ENCODE data around the gene HGFAC. TPM values are rescaled to one million over a fixed set of nuclear protein-coding genes. Genes with fewer than 3 reads are reported as not detected.
"Not testable (repeated sequence)": the region's sequence is repeated elsewhere in the genome, so short reads cannot be mapped to it uniquely, and the experiment has no call there.

HGFAC gene
- polyA plus RNA-seq, 3 donors, result 0.71 to 1.3 (median 0.85) TPM

DNA sequence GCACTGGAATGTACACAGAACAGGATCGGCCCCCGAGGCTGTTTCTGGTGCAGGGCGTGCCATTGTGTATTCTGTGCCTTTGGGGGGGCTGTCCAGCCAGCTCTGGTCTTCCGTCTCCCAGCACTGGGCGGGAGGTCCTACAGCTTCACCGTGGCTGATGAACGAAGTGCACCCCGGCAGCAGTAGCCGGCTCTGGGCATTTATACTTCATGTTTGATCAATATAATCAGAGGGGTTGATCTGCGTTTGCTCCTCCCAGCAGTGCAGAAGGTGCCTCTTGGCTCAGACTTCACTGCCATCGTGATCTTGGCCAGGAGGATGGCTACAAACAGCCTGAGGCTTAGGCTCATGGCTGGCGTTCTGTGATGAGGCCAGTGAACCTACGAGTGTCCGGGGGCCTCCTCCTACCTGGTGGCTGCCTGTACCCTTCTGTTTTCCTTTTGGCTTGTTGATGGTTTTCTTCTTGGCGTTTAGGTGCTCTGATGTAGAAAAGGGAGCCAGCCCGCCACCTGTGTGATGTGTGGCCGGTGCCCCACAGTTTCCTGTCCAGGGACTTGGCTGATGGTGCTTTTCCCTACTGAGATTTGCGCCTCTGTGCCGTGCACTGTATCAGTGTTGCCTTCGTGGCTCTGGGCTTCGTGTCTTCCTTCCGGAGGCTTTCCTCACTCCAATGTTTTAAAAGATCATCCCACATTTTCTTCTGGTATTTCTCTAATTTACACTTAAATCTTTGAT lies 31.2 kb upstream of the HGFAC start:
- no peak for DNase-seq (ENCODE audit: low read depth in 3 of 3, low spot score in 2 of 3)

GRCh38 chr4:3411190-3411589 lies 30.6 kb upstream of the HGFAC start:
- not testable (repeated sequence) for DNase-seq (ENCODE audit: low read depth in 3 of 3, low spot score in 2 of 3)

GRCh38 chr4:3411676-3412075 lies 30.1 kb upstream of the HGFAC start:
- no peak for DNase-seq (ENCODE audit: low read depth in 3 of 3, low spot score in 2 of 3)

- DNase-seq (ENCODE audit: low read depth in 3 of 3, low spot score in 2 of 3), result no peak
These were observed 29.3 kb upstream of the HGFAC start for GRCh38 chr4:3412257-3413020.

GRCh38 chr4:3413217-3413671 lies 28.5 kb upstream of the HGFAC start:
- DNase-seq (ENCODE audit: low read depth in 3 of 3, low spot score in 2 of 3), result no peak

DNA sequence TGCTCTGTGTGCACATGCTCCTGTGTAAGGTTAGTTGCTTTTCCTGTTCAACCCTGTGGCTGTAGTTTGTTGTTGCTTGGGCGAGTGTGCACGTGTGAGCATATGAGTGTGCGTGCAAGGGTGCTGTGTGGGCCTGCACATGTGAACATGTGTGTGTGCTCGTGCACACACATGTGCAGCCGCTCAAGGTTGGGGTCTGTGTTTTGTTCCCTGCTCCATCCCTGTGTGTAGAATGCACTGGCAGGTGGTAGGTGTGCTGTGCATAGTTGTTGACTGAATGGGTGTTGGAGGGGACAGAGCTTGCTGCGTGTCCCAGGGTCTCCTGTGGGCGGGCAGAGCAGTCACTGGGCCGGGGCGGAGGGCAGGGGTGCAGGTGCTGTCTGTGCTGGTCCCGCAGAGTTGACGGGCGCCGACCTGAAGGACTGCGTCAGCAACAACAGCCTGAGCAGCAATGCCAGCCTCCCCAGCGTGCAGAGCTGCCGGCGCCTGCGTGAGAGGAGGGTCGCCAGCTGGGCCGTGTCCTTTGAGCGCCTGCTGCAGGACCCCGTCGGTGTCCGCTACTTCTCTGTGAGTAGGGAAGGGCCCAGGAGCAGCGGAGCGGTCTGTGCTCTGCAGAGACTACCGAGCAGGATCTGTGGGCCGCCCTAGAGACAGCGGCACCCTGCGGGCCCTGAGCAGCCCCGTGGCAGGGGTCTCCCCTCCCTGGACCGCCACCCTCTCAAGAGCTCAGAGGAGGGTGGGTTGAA lies 27.9 kb upstream of the HGFAC start:
- DNase-seq (ENCODE audit: low read depth in 3 of 3, low spot score in 2 of 3), result no peak

DNA sequence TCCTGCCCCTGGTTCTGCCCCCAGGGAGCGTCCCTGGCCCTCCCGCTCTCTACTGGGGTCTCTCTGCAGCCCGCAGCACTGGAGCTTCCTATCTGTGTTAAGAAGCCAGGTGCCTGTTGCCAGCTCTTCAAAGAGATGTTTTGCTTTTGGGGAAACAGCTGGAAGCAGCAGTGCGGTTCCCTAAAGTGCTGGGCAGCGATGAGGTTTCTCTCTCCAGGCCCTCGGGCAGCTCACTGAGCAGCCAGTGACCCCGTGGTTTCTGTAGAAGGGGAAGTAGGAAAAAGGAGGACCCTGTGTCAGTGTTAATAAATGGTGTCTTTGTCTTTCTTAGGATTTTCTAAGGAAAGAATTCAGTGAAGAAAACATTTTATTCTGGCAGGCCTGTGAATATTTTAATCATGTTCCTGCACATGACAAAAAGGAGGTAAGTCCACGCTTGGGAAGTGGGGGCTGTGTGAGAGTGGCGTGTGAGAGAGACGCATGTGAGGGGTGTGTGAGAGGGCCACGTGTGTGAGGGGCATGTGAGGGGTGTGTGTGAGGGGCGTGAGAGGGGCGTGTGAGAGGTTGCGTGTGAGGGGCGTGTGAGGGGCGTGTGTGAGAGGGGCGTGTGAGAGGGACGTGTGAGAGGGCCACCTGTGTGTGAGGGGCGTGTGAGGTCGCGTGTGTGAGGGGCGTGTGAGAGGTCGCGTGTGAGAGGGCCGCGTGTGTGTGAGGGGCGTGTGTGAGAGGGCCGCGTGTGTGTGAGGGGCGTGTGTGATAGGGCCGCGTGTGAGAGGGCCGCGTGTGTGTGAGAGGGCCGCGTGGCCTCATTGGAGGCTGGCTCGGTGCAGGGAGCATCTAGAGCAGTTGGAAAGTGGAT lies 27.1 kb upstream of the HGFAC start:
- no peak for DNase-seq (ENCODE audit: low read depth in 3 of 3, low spot score in 2 of 3)

DNA sequence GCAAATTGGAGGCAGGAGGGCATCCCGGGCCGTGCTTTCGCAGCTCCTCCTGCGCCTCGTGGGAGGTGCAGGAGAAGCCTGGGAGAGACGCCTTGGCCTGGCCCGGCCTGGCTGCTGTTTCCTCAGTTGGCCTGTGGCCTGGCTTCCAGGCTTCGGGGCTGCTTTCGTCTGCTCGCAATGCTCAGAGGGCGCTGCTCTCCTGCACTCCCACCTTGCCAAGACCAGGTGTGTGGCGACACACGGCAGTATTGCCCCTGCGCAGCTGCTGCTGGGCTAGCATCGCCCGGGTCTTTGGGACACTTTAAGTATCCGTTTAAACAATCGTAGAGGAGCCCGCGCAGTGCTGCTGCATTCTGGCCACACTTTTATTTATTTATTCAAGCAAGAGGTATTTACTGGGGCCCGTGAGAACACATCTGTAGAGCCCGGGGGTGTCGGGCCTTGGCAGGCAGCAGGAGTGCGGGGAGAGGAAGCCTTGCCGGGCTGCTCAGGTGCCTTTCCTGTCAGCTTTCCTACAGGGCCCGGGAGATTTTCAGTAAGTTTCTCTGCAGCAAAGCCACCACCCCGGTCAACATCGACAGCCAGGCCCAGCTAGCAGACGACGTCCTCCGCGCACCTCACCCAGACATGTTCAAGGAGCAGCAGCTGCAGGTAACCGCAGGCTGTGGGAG lies 26.2 kb upstream of the HGFAC start:
- no peak for DNase-seq (ENCODE audit: low read depth in 3 of 3, low spot score in 2 of 3)

DNA sequence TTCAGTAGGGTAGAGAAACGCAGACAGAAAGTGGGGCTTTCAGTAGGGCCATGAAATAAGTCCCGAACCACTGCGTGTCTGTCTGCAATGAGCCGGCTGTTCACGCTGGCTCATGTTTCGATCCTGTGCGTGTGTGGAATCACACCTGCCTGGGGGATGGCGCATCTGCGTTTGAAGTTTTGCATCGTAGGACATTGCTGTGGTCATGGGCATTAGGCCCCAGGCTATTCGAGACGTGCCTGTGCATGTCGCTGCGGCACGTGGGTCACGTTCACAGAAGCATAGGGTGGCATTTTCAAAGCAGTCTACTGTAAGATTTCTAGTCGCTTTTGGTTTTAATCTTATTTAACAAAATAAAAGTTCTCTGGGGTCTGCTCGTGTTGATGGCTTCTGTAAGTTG lies 25.5 kb upstream of the HGFAC start:
- no peak for DNase-seq (ENCODE audit: low read depth in 3 of 3, low spot score in 2 of 3)

- DNase-seq (ENCODE audit: low read depth in 3 of 3, low spot score in 2 of 3), result no peak
These were observed 24.9 kb upstream of the HGFAC start for GRCh38 chr4:3416821-3417221.

GRCh38 chr4:3417448-3417847 lies 24.3 kb upstream of the HGFAC start:
- no peak for DNase-seq (ENCODE audit: low read depth in 3 of 3, low spot score in 2 of 3)

- DNase-seq (ENCODE audit: low read depth in 3 of 3, low spot score in 2 of 3), result no peak
These were observed 23.6 kb upstream of the HGFAC start for GRCh38 chr4:3418029-3418762.

DNA sequence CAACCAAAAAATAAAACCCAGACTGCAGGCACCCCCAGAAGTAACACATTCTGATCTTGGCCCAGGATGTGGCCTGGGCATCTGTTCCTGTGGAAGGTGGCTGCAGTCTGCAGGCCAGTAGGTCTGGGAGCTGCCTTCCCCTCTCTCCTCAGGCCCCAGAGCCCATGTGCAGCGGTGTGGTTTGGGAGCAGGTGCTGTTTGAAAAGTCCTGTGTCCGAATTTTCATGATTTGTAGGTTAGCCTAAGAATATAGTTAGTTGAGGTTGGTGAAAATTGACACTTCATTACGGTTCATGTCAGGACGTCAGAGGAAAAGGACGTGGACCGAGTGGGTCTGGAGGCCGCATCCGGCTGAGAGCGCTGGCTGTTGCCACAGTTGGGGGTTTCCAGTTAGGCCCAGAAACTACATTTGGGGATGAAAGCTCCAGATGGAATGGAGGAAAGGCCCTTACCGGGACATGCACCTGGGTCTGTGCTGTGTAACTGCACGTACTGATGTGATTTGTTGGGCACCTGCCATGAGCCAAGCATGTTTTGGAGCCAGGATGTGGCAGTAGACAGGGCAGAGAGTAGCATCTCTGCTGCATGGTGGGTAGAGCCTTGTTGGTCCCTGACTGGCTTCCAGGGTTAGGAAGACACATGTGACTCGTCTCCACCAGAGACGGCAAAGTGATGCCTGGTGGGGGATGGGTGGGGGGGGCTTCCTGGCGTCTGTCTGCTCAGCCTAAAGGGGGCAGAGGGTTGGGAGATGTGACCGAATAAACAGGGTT lies 21.7 kb upstream of the HGFAC start:
- DNase-seq (ENCODE audit: low read depth in 3 of 3, low spot score in 2 of 3), result no peak

GRCh38 chr4:3420606-3420955 lies 21.2 kb upstream of the HGFAC start:
- no peak for DNase-seq (ENCODE audit: low read depth in 3 of 3, low spot score in 2 of 3)

- DNase-seq (ENCODE audit: low read depth in 3 of 3, low spot score in 2 of 3), result no peak
These were observed 20.8 kb upstream of the HGFAC start for GRCh38 chr4:3420956-3421355.

GRCh38 chr4:3421470-3421869 lies 20.3 kb upstream of the HGFAC start:
- DNase-seq (ENCODE audit: low read depth in 3 of 3, low spot score in 2 of 3), result no peak

DNA sequence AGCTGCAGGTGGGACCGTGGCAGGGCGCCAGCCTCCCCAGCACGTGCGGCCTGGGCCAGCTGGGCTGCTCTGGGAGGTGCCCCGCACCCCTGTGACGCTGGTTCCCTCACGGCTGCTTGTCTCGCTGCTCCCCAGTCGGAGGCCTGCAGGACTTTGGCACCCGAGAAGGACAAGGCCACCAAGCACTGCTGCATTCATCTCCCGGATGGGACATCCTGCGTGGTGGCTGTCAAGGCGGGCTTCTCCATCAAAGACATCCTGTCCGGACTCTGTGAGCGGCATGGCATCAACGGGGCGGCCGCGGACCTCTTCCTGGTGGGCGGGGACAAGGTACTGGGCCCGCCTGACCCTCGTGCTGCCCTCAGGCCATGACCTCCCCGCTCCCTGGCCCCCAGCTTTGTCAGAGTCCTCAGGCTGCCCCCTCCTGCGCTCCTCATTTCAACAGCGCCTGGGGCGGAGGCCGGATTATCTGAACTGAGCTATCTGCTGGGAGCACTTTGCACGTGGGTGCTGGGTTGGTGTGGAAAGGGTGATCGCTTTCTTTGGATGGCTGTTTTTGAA lies 19.4 kb upstream of the HGFAC start:
- no peak for DNase-seq (ENCODE audit: low read depth in 3 of 3, low spot score in 2 of 3)

DNA sequence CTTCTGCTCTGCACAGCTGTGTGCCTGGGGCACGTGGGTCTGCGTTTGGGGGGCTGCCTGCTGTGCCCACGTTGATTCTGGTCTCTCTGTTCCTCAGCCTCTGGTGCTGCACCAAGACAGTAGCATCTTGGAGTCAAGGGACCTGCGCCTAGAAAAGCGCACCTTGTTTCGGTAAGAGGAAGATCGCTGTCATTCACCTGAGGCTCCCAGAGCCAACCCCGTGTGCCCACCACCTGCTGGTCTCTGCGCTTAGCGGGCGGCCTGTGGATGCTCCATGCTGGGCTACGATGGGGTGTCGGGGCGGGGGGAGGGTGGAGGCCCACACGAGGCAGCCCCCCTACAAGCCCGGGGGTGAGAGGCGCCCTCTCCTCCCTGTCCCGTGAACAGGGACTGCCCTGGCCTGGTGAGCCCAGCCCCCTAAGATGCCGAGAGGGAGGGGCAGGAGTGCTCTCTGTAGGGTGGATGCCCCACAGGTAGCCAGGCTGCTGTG lies 18.9 kb upstream of the HGFAC start:
- no peak for DNase-seq (ENCODE audit: low read depth in 3 of 3, low spot score in 2 of 3)

All from right renal cortex interstitium (tissue), 3 donors.